Measurements from ENCODE around the gene APOLD1.
"Not testable (repeated sequence)": the region's sequence is repeated elsewhere in the genome, so short reads cannot be mapped to it uniquely, and the experiment has no call there.

Gene APOLD1

GRCh38 chr12:12784911-12785814 lies at the start of gene APOLD1:
APOLD1 (plus strand) TSS chr12:12785659; CDS start chr12:12785692, 33 bp downstream.
- no peak for DNase-seq (ENCODE audit: low read depth)
- no peak for TF ChIP-seq POLR2A (IDR thresholded peaks at IDR 0.05; ENCODE audit: extremely low read depth, insufficient read length)
- TF ChIP-seq, protein P1, sequence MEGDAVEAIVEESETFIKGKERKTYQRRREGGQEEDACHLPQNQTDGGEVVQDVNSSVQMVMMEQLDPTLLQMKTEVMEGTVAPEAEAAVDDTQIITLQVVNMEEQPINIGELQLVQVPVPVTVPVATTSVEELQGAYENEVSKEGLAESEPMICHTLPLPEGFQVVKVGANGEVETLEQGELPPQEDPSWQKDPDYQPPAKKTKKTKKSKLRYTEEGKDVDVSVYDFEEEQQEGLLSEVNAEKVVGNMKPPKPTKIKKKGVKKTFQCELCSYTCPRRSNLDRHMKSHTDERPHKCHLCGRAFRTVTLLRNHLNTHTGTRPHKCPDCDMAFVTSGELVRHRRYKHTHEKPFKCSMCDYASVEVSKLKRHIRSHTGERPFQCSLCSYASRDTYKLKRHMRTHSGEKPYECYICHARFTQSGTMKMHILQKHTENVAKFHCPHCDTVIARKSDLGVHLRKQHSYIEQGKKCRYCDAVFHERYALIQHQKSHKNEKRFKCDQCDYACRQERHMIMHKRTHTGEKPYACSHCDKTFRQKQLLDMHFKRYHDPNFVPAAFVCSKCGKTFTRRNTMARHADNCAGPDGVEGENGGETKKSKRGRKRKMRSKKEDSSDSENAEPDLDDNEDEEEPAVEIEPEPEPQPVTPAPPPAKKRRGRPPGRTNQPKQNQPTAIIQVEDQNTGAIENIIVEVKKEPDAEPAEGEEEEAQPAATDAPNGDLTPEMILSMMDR (IDR thresholded peaks at IDR 0.05; ENCODE audit: low read depth, low read length) = no peak
- no peak for TF ChIP-seq MAX (IDR thresholded peaks at IDR 0.05; ENCODE audit: low read depth, low read length)
- TF ChIP-seq MYC (IDR thresholded peaks at IDR 0.05; ENCODE audit: low read depth, low read length) = no peak
- peak within 1 kb of the TSS; percentile 72 for H3K4me3 ChIP-seq (ENCODE audit: low read depth, low read length)

GRCh38 chr12:12736759-12737676 lies 48.4 kb upstream of the APOLD1 start:
- DNase-seq (ENCODE audit: low read depth) = peak; percentile 61

GRCh38 chr12:12738152-12738551 lies 47.3 kb upstream of the APOLD1 start:
- DNase-seq (ENCODE audit: low read depth); H3K4me3 ChIP-seq (ENCODE audit: low read depth, low read length): not testable (repeated sequence)

More at GRCh38 chr12:12736759-12737676, 48.4 kb upstream of the APOLD1 start:
- TF ChIP-seq MYC (IDR thresholded peaks at IDR 0.05; ENCODE audit: low read depth, low read length) (no peak), POLR2A (IDR thresholded peaks at IDR 0.05; ENCODE audit: extremely low read depth, insufficient read length) (no peak), MAX (IDR thresholded peaks at IDR 0.05; ENCODE audit: low read depth, low read length) (no peak)
- TF ChIP-seq, protein P1 (IDR thresholded peaks at IDR 0.05; ENCODE audit: low read depth, low read length) = peak; percentile 44
- no peak overlapping the region for H3K4me3 ChIP-seq (ENCODE audit: low read depth, low read length)

DNA sequence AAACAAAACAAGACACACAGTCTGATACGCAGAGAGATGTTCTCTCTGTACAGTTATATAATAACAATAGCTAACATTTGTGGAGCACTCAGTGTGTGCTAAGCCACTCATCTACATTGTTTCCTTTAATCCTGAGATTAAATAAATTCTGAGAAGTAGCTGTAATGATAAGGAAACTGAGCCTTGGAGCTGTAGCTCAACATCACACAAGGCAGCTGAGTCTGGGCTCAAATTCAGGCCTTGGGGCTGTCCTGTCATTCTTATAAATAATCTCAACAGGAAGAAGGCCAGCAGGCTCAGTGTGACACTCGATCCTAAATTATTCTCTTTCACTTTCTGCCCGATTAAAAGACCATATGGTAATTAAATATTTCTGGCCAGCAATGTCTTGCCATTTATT lies 43.8 kb upstream of the APOLD1 start:
- no peak overlapping the region for H3K4me3 ChIP-seq (ENCODE audit: low read depth, low read length)
- no peak for TF ChIP-seq MAX (IDR thresholded peaks at IDR 0.05; ENCODE audit: low read depth, low read length)
- TF ChIP-seq MYC (IDR thresholded peaks at IDR 0.05; ENCODE audit: low read depth, low read length) = no peak
- no peak for TF ChIP-seq POLR2A (IDR thresholded peaks at IDR 0.05; ENCODE audit: extremely low read depth, insufficient read length)
- TF ChIP-seq, protein P1 (IDR thresholded peaks at IDR 0.05; ENCODE audit: low read depth, low read length) = no peak
- no peak for DNase-seq (ENCODE audit: low read depth)

DNA sequence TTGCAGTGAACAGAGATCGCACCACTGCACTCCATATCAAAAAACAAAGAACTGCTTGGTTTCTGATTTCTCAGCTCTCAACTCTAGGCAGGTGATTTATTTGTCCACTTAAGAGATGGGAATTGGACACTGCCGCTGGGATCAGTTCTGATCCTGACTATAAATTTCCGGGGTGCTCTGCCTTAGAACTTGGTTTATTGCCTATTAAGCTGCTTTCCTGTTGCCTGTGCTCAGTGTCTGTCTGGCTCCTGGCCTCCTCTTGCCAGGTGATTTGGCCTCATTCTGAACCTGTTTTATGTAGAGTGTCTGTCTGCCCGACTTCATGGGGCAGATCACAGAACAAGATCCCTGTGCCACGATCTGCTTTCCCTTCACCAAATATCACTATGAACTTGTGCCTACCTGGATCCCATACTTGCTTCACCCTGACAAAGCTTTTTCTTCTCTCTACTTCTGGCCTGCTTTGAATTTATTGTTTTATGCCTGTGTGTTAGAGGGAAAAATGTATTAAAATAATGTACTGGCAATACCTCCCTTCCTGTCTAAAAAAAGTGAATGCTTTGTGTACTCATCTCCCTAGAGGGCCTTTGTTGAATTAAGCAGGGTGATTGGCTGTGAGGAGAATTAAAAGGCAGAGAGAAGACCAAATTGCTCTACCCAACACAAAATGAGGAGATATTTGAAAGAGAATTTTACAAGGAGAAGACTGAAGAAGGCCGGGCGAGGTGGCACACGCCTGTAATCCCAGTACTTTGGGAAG lies 40.7 kb upstream of the APOLD1 start:
- no peak for DNase-seq (ENCODE audit: low read depth)
- TF ChIP-seq MAX (IDR thresholded peaks at IDR 0.05; ENCODE audit: low read depth, low read length) (no peak), POLR2A (IDR thresholded peaks at IDR 0.05; ENCODE audit: extremely low read depth, insufficient read length) (no peak), MYC (IDR thresholded peaks at IDR 0.05; ENCODE audit: low read depth, low read length) (no peak)
- TF ChIP-seq, protein P1 (IDR thresholded peaks at IDR 0.05; ENCODE audit: low read depth, low read length) = no peak
- H3K4me3 ChIP-seq (ENCODE audit: low read depth, low read length) = no peak overlapping the region

All from NB4 (cell line).